ENCODE measurements around the gene COBL. TPM values are rescaled to one million over a fixed set of nuclear protein-coding genes. Genes with fewer than 3 reads are reported as not detected.

COBL gene
- total RNA-seq, 1 experiment from 2014 or later = 51.4 TPM

- DNase-seq = no peak
- Histone ChIP-seq H3F3A (ENCODE audit: insufficient read depth, low read depth) (0 out of 2 replicates have a peak, but pooled peaks cover 7% of the 10 kb centered on the region), H3K27me3 (ENCODE audit: insufficient read depth, low read depth) (no peaks in the 10 kb centered on the region), H3K4me3 (no peak overlapping the region), H3K4me2 (no peak overlapping the region), H3K36me3 (ENCODE audit: low read depth) (no peaks in the 10 kb centered on the region), H3K9me2 (ENCODE audit: insufficient read depth) (no peaks in the 10 kb centered on the region), H4K20me1 (ENCODE audit: insufficient read depth) (peaks cover 3% of the 10 kb centered on the region; the same call in 1 of the 2 replicates), H2AFZ (no peak overlapping the region), H3K27ac (no peak overlapping the region), H3K79me2 (ENCODE audit: low read depth) (peaks cover 17% of the 10 kb centered on the region; the same call in 1 of the 2 replicates), H3K4me1 (replicated peaks; ENCODE audit: insufficient read depth) (no peaks in the 10 kb centered on the region; the same call in 1 of the 2 replicates), H3K9me3 (ENCODE audit: insufficient read depth, low read depth) (peaks cover 5% of the 10 kb centered on the region; the same call in 1 of the 2 replicates)
- POLR2A ChIA-PET (ENCODE audit: unreplicated experiment) = no interaction called here
- intact Hi-C loops (cut with micrococcal nuclease; ENCODE audit: unreplicated experiment) = no loop called here
- BruUV-seq (replicated peaks) = no TSS peak
- TF ChIP-seq, protein P1, sequence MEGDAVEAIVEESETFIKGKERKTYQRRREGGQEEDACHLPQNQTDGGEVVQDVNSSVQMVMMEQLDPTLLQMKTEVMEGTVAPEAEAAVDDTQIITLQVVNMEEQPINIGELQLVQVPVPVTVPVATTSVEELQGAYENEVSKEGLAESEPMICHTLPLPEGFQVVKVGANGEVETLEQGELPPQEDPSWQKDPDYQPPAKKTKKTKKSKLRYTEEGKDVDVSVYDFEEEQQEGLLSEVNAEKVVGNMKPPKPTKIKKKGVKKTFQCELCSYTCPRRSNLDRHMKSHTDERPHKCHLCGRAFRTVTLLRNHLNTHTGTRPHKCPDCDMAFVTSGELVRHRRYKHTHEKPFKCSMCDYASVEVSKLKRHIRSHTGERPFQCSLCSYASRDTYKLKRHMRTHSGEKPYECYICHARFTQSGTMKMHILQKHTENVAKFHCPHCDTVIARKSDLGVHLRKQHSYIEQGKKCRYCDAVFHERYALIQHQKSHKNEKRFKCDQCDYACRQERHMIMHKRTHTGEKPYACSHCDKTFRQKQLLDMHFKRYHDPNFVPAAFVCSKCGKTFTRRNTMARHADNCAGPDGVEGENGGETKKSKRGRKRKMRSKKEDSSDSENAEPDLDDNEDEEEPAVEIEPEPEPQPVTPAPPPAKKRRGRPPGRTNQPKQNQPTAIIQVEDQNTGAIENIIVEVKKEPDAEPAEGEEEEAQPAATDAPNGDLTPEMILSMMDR (conservative IDR thresholded peaks at IDR 0.05) = no peak
- no peak for TF ChIP-seq EZH2 (IDR thresholded peaks at IDR 0.05; ENCODE audit: low read depth)
- CTCF ChIA-PET = no interaction called here
Observed at GRCh38 chr7:51278797-51279196, 37.8 kb downstream of the COBL start.

DNA sequence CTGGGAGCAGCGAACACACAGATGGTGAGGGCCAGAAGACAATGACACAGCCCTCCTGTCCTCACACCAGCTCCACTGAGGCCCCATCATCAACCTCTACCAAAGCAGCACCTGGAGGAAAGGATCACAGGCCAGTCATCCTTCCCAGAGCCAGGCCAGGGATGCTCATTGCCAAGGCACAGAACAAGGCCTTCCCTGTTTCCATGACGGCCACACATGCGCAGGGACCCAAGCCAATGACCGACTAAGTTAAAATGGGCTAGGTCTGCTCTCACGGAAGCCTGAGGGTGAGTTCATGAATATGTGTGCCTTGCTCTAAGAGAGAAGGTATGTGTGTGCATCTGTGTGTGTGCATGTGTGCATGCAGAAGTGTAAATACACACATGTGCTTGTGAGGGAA lies 39.6 kb downstream of the COBL start:
- no peak for TF ChIP-seq EZH2 (IDR thresholded peaks at IDR 0.05; ENCODE audit: low read depth)
- TF ChIP-seq, protein P1 (conservative IDR thresholded peaks at IDR 0.05) = no peak
- no peak overlapping the region for H3K4me3 ChIP-seq
- peaks cover 17% of the 10 kb centered on the region; the same call in 1 of the 2 replicates for H3K79me2 ChIP-seq (ENCODE audit: low read depth)
- no peak for DNase-seq
- no TSS peak for BruUV-seq (replicated peaks)
- POLR2A ChIA-PET (ENCODE audit: unreplicated experiment) = no interaction called here
- H3K9me3 ChIP-seq (ENCODE audit: insufficient read depth, low read depth) = no peaks in the 10 kb centered on the region
- H3K36me3 ChIP-seq (ENCODE audit: low read depth) = no peaks in the 10 kb centered on the region
- no peak overlapping the region for H3K27ac ChIP-seq
- no peak overlapping the region for H2AFZ ChIP-seq
- peaks cover 3% of the 10 kb centered on the region; the same call in 1 of the 2 replicates for H4K20me1 ChIP-seq (ENCODE audit: insufficient read depth)
- no peaks in the 10 kb centered on the region for H3F3A ChIP-seq (ENCODE audit: insufficient read depth, low read depth)
- intact Hi-C loops (cut with micrococcal nuclease; ENCODE audit: unreplicated experiment) = no loop called here
- H3K27me3 ChIP-seq (ENCODE audit: insufficient read depth, low read depth) = no peaks in the 10 kb centered on the region
- no peak overlapping the region for H3K4me2 ChIP-seq
- CTCF ChIA-PET = no interaction called here
- no peaks in the 10 kb centered on the region for H3K9me2 ChIP-seq (ENCODE audit: insufficient read depth)
- H3K4me1 ChIP-seq (replicated peaks; ENCODE audit: insufficient read depth) = no peaks in the 10 kb centered on the region; the same call in 1 of the 2 replicates

DNA sequence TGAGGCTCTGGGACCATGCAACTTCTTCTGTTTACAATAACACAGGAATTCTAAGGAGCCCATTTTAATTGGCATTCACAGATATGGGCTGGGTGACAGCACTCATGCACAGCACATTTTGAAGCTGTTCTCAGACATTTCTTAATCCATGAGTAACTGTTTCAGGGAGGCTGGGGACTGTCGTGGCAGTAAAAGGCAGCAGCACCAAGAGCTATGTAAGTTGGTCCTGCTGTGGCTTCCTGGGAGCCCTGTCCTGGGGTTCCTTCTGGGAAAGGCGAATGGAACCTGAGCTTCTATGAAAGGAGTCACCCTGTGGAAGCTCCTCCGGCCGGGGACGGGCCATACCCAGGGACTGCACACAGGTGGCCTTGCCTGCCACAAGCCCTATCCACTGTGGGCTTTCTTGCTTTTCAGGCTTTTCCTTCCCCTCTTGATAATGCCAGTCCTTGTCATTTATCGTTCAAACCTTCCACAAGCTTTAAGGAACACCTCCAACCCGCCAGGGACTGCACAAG lies 40.5 kb downstream of the COBL start:
- POLR2A ChIA-PET (ENCODE audit: unreplicated experiment) = no interaction called here
- intact Hi-C loops (cut with micrococcal nuclease; ENCODE audit: unreplicated experiment) = no loop called here

More for the DNA sequence above, 40.5 kb downstream of the COBL start:
- Histone ChIP-seq H3K4me3 (no peak overlapping the region), H3F3A (ENCODE audit: insufficient read depth, low read depth) (no peaks in the 10 kb centered on the region), H3K27me3 (ENCODE audit: insufficient read depth, low read depth) (no peaks in the 10 kb centered on the region), H3K4me2 (no peak overlapping the region), H2AFZ (no peak overlapping the region), H4K20me1 (ENCODE audit: insufficient read depth) (peaks cover 3% of the 10 kb centered on the region; the same call in 1 of the 2 replicates), H3K4me1 (replicated peaks; ENCODE audit: insufficient read depth) (no peaks in the 10 kb centered on the region; the same call in 1 of the 2 replicates), H3K36me3 (ENCODE audit: low read depth) (no peaks in the 10 kb centered on the region), H3K79me2 (ENCODE audit: low read depth) (peaks cover 19% of the 10 kb centered on the region; the same call in 1 of the 2 replicates), H3K27ac (no peak overlapping the region), H3K9me3 (ENCODE audit: insufficient read depth, low read depth) (no peaks in the 10 kb centered on the region), H3K9me2 (ENCODE audit: insufficient read depth) (no peaks in the 10 kb centered on the region)
- CTCF ChIA-PET = interaction anchor here (0.6 kb wide), 1 partner anchor 51 kb away, joined by 4 read pairs; no protein-coding TSS in a partner anchor
- BruUV-seq (replicated peaks) = no TSS peak
- TF ChIP-seq, protein P1 (conservative IDR thresholded peaks at IDR 0.05) = no peak
- TF ChIP-seq EZH2 (IDR thresholded peaks at IDR 0.05; ENCODE audit: low read depth) = no peak
- DNase-seq = no peak
